GM12891 (cell line): Measurements from ENCODE around the gene CCL28.

Source experiments
- POLR2A ChIP-seq: IDR thresholded peaks from 2 replicates; pipeline ENCODE4 v1.6.1; 2011; ENCODE audit warnings: low read depth, low read length, control low read depth
- POLR2AphosphoS5 ChIP-seq: IDR thresholded peaks from 2 replicates; pipeline ENCODE4 v1.6.1; 2011; ENCODE audit warnings: low read depth, low read length, control low read depth
- POU2F2 ChIP-seq: IDR thresholded peaks from 2 replicates; pipeline ENCODE4 v1.6.1; 2011; ENCODE audit warnings: low read depth, mild to moderate bottlenecking, control low read depth, low read length, moderate library complexity
- TAF1 ChIP-seq: IDR thresholded peaks from 2 replicates; pipeline ENCODE4 v1.6.1; 2011; ENCODE audit warnings: low read depth, low read length, control low read depth

- TF ChIP-seq TAF1 = no peak
- TF ChIP-seq POLR2AphosphoS5 = no peak
- TF ChIP-seq POLR2A = no peak
- TF ChIP-seq POU2F2 = no peak
Observed at GRCh38 chr5:43409809-43410271, 2.4 kb downstream of the CCL28 start.
